Fibroblast of peridontal ligament (primary cell): ENCODE results near the gene EME1.

Experiments
- DNase-seq: peaks from one replicate; pipeline ENCODE4 v3.0.0-alpha.2; 2010; ENCODE audit errors: extremely low read depth

Gene EME1

GRCh38 chr17:50347894-50348291 is 25.1 kb upstream of the EME1 start:
- DNase-seq, result no peak

- DNase-seq, result peak; percentile 34
Measured at GRCh38 chr17:50348522-50349242, 24.3 kb upstream of the EME1 start.

- no peak for DNase-seq
Measured at GRCh38 chr17:50349243-50349600, 23.8 kb upstream of the EME1 start.

- DNase-seq, result no peak
Measured at GRCh38 chr17:50350733-50351132, 22.3 kb upstream of the EME1 start.

- no peak for DNase-seq
Measured at GRCh38 chr17:50352072-50352692, 20.8 kb upstream of the EME1 start.

GRCh38 chr17:50352693-50353599 is 20.1 kb upstream of the EME1 start:
- DNase-seq, result no peak

- no peak for DNase-seq
Measured at GRCh38 chr17:50353600-50354195, 19.3 kb upstream of the EME1 start.

- DNase-seq, result no peak
Measured at GRCh38 chr17:50354198-50354597, 18.8 kb upstream of the EME1 start.

- no peak for DNase-seq
Measured at GRCh38 chr17:50354776-50355175, 18.3 kb upstream of the EME1 start.

GRCh38 chr17:50355336-50355700 is 17.7 kb upstream of the EME1 start:
- DNase-seq, result no peak

GRCh38 chr17:50355701-50356341 is 17.2 kb upstream of the EME1 start:
- DNase-seq, result no peak

- DNase-seq, result no peak
Measured at GRCh38 chr17:50356418-50356817, 16.6 kb upstream of the EME1 start.

- no peak for DNase-seq
Measured at GRCh38 chr17:50356892-50357510, 16.0 kb upstream of the EME1 start.

- DNase-seq, result no peak
Measured at GRCh38 chr17:50358177-50358576, 14.9 kb upstream of the EME1 start.

- no peak for DNase-seq
Measured at GRCh38 chr17:50359005-50359699, 13.9 kb upstream of the EME1 start.

- no peak for DNase-seq
Measured at GRCh38 chr17:50359998-50360461, 13.0 kb upstream of the EME1 start.

GRCh38 chr17:50360486-50361115 is 12.4 kb upstream of the EME1 start:
- no peak for DNase-seq

- DNase-seq, result peak; percentile 78
Measured at GRCh38 chr17:50361561-50362480, 11.2 kb upstream of the EME1 start.

GRCh38 chr17:50362661-50363060 is 10.4 kb upstream of the EME1 start:
- no peak for DNase-seq
